Epidermal melanocyte (primary cell): ENCODE measurements around the gene ZNF362.
"Not testable (repeated sequence)": the region's sequence is repeated elsewhere in the genome, so short reads cannot be mapped to it uniquely, and the experiment has no call there.

Experiments
- DNase-seq: peaks from one replicate; pipeline ENCODE4 v3.0.0; 2011; ENCODE audit warnings: low spot score; ENCODE audit not compliant: insufficient read length

Gene ZNF362

GRCh38 chr1:33305816-33306652 is 49.7 kb downstream of the ZNF362 start:
- no peak for DNase-seq

- no peak for DNase-seq
These were observed 50.6 kb downstream of the ZNF362 start for GRCh38 chr1:33306653-33307493.

GRCh38 chr1:33307494-33307864 is 51.2 kb downstream of the ZNF362 start:
- no peak for DNase-seq

GRCh38 chr1:33309351-33309750 is 53.1 kb downstream of the ZNF362 start:
- not testable (repeated sequence) for DNase-seq

GRCh38 chr1:33310702-33311101 is 54.4 kb downstream of the ZNF362 start:
- DNase-seq = no peak

- DNase-seq = no peak
These were observed 55.6 kb downstream of the ZNF362 start for GRCh38 chr1:33311706-33312412.

GRCh38 chr1:33312413-33312749 is 56.1 kb downstream of the ZNF362 start:
- DNase-seq = no peak

GRCh38 chr1:33314416-33314815 is 58.1 kb downstream of the ZNF362 start:
- no peak for DNase-seq

GRCh38 chr1:33316601-33317000 is 60.3 kb downstream of the ZNF362 start:
- DNase-seq = no peak

GRCh38 chr1:33317354-33317753 is 61.1 kb downstream of the ZNF362 start:
- DNase-seq = no peak

- no peak for DNase-seq
These were observed 61.7 kb downstream of the ZNF362 start for GRCh38 chr1:33317946-33318345.

- no peak for DNase-seq
These were observed 63.1 kb downstream of the ZNF362 start for GRCh38 chr1:33319186-33319948.

GRCh38 chr1:33319949-33320618 is 63.8 kb downstream of the ZNF362 start:
- DNase-seq = no peak

- DNase-seq = no peak
These were observed 64.4 kb downstream of the ZNF362 start, which contains the start of gene A3GALT2 for GRCh38 chr1:33320619-33321165. Gene A3GALT2, minus strand, starts transcription at chr1:33321098. Its CDS starts 0 bp downstream, at chr1:33321098.

- DNase-seq = no peak
These were observed 64.9 kb downstream of the ZNF362 start for GRCh38 chr1:33321178-33321577.

GRCh38 chr1:33322109-33322508 is 65.8 kb downstream of the ZNF362 start:
- no peak for DNase-seq

- DNase-seq = no peak
These were observed 66.7 kb downstream of the ZNF362 start for GRCh38 chr1:33322870-33323585.

GRCh38 chr1:33323663-33324477 is 67.6 kb downstream of the ZNF362 start:
- no peak for DNase-seq
